K562 (cell line): ENCODE results near the gene CEP170.
A peak's percentile ranks its signal among the peaks of the same experiment; 100 is the strongest.

ENCODE experiments used
- NR2C2 ChIP-seq, 2 experiments: fragments of 200-800 bp in 1 of 2; sonication (Bioruptor generic) in 1 of 2; sonication (generic) in 1 of 2; formaldehyde crosslinking in 1 of 2; IDR thresholded peaks; 2 replicates each; pipeline versions ENCODE4 v1.6.1 to v1.8.0; 2016 to 2022; ENCODE audit warnings: mild to moderate bottlenecking in 1 of 2, missing compliant biosample characterization in 1 of 2, missing genetic modification characterization in 1 of 2, missing genetic modification reagents in 1 of 2
- TF ChIP-seq, protein P1 (sequence below): fragments of 200-800 bp; sonication (Bioruptor generic); IDR thresholded peaks from 2 replicates; pipeline ENCODE4 v1.6.1; 2017; ENCODE audit warnings: missing genetic modification characterization, missing compliant biosample characterization
- TF ChIP-seq, protein P2 (sequence below): sonication (generic); formaldehyde crosslinking; IDR thresholded peaks from 2 replicates; pipeline ENCODE4 v1.9.0; 2022; ENCODE audit warnings: mild to moderate bottlenecking, missing genetic modification reagents
- TF ChIP-seq, protein P3 (sequence below): fragments of 250-450 bp; sonication (Bioruptor Pico); IDR thresholded peaks from 2 replicates; pipeline ENCODE4 v1.8.0; 2021; ENCODE audit warnings: borderline replicate concordance, mild to moderate bottlenecking, moderate library complexity; ENCODE audit not compliant: poor library complexity, severe bottlenecking
- TF ChIP-seq, protein P4 (sequence below), 2 experiments: IDR thresholded peaks; 2 replicates each; pipeline ENCODE4 v1.6.1; 2011; ENCODE audit warnings: borderline replicate concordance in 1 of 2, control low read depth in 1 of 2, low read depth in 1 of 2, low read length in 1 of 2, mild to moderate bottlenecking in 1 of 2, mixed read lengths in 1 of 2, moderate library complexity in 1 of 2; ENCODE audit not compliant: insufficient read depth in 1 of 2, insufficient read length in 1 of 2, poor library complexity in 1 of 2, severe bottlenecking in 1 of 2; ENCODE audit errors: extremely low read depth in 1 of 2
- TF ChIP-seq, protein P5 (sequence below), 3 experiments: IDR thresholded peaks in 2 of 3; conservative IDR thresholded peaks in 1 of 3; 2 replicates each; pipeline ENCODE4 v1.5.1; 2011 to 2012; ENCODE audit warnings: low read length in 3 of 3, mild to moderate bottlenecking in 3 of 3, control low read depth in 2 of 3, improper control_type of control experiment in 1 of 3, inconsistent platforms in 1 of 3, low read depth in 1 of 3, mixed read lengths in 1 of 3, moderate library complexity in 1 of 3; ENCODE audit not compliant: insufficient read depth in 2 of 3
- TF ChIP-seq, protein P6 (sequence below): fragments of 450-650 bp; IDR thresholded peaks from 2 replicates; pipeline ENCODE4 v1.6.1; 2016; ENCODE audit warnings: mild to moderate bottlenecking

DNA sequence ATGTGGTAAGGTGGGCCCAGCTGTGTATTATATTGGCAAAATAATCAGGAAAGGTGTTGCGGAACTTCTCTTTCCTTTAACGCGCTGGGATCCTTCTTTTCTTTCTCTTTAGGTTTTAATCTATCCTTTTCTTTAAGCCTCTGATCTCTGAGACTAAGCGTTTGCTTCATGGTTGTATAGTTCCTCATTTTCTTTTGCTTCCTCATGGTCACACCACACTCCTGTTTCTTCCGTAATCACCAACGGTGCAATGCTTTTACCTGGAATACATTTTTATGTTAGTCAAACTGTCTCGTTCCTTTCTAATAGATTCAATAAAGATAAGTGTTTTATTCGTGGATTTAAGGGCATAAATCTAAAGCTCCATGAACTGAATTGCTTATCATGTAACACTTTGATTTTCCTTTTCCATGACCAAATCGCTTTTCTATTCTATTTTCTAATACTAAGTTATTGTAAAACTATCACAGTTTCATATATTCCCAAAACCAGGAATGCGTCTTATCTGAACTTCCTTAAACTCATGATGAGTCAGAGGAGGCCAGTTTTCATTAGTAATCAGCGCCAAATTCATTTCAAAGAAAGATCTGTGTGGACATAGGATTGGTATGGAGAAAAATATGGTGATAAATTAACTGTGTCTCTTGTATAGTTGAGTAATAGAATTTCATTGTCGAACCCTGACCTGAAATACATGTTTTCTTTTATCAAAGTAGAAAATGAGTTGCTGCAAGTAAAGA is 13.0 kb upstream of the CEP170 start:
- TF ChIP-seq, protein P1, sequence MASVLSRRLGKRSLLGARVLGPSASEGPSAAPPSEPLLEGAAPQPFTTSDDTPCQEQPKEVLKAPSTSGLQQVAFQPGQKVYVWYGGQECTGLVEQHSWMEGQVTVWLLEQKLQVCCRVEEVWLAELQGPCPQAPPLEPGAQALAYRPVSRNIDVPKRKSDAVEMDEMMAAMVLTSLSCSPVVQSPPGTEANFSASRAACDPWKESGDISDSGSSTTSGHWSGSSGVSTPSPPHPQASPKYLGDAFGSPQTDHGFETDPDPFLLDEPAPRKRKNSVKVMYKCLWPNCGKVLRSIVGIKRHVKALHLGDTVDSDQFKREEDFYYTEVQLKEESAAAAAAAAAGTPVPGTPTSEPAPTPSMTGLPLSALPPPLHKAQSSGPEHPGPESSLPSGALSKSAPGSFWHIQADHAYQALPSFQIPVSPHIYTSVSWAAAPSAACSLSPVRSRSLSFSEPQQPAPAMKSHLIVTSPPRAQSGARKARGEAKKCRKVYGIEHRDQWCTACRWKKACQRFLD = no peak
- TF ChIP-seq, protein P2, sequence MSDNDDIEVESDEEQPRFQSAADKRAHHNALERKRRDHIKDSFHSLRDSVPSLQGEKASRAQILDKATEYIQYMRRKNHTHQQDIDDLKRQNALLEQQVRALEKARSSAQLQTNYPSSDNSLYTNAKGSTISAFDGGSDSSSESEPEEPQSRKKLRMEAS (CRISPR knock-in tag) = no peak
- TF ChIP-seq, protein P3, sequence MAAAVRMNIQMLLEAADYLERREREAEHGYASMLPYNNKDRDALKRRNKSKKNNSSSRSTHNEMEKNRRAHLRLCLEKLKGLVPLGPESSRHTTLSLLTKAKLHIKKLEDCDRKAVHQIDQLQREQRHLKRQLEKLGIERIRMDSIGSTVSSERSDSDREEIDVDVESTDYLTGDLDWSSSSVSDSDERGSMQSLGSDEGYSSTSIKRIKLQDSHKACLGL (CRISPR knock-in tag) = no peak
- TF ChIP-seq, protein P4, sequence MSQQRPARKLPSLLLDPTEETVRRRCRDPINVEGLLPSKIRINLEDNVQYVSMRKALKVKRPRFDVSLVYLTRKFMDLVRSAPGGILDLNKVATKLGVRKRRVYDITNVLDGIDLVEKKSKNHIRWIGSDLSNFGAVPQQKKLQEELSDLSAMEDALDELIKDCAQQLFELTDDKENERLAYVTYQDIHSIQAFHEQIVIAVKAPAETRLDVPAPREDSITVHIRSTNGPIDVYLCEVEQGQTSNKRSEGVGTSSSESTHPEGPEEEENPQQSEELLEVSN (IDR thresholded peaks at IDR 0.05; ENCODE audit: borderline replicate concordance in 1 of 2, extremely low read depth in 1 of 2, insufficient read depth in 1 of 2, insufficient read length in 1 of 2, low read depth in 1 of 2, low read length in 1 of 2, poor library complexity in 1 of 2, severe bottlenecking in 1 of 2) = no peak
- no peak for TF ChIP-seq NR2C2 (CRISPR knock-in tag; IDR thresholded peaks at IDR 0.05)
- no peak for TF ChIP-seq NR2C2 (tag; IDR thresholded peaks at IDR 0.05)
- TF ChIP-seq, protein P5, sequence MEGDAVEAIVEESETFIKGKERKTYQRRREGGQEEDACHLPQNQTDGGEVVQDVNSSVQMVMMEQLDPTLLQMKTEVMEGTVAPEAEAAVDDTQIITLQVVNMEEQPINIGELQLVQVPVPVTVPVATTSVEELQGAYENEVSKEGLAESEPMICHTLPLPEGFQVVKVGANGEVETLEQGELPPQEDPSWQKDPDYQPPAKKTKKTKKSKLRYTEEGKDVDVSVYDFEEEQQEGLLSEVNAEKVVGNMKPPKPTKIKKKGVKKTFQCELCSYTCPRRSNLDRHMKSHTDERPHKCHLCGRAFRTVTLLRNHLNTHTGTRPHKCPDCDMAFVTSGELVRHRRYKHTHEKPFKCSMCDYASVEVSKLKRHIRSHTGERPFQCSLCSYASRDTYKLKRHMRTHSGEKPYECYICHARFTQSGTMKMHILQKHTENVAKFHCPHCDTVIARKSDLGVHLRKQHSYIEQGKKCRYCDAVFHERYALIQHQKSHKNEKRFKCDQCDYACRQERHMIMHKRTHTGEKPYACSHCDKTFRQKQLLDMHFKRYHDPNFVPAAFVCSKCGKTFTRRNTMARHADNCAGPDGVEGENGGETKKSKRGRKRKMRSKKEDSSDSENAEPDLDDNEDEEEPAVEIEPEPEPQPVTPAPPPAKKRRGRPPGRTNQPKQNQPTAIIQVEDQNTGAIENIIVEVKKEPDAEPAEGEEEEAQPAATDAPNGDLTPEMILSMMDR (IDR thresholded peaks at IDR 0.05 in 2 of 3, conservative IDR thresholded peaks at IDR 0.05 in 1 of 3; ENCODE audit: insufficient read depth in 2 of 3, low read depth in 1 of 3, low read length in 3 of 3) = no peak
- TF ChIP-seq, protein P6, sequence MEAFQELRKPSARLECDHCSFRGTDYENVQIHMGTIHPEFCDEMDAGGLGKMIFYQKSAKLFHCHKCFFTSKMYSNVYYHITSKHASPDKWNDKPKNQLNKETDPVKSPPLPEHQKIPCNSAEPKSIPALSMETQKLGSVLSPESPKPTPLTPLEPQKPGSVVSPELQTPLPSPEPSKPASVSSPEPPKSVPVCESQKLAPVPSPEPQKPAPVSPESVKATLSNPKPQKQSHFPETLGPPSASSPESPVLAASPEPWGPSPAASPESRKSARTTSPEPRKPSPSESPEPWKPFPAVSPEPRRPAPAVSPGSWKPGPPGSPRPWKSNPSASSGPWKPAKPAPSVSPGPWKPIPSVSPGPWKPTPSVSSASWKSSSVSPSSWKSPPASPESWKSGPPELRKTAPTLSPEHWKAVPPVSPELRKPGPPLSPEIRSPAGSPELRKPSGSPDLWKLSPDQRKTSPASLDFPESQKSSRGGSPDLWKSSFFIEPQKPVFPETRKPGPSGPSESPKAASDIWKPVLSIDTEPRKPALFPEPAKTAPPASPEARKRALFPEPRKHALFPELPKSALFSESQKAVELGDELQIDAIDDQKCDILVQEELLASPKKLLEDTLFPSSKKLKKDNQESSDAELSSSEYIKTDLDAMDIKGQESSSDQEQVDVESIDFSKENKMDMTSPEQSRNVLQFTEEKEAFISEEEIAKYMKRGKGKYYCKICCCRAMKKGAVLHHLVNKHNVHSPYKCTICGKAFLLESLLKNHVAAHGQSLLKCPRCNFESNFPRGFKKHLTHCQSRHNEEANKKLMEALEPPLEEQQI = peak; percentile 63; the same call in 1 of the 2 replicates
